Calu3 (cell line): ENCODE data around the gene AGAP3. TPM values are rescaled to one million over a fixed set of nuclear protein-coding genes. Genes with fewer than 3 reads are reported as not detected.

Source experiments
- BruUV-seq: library from RNA; stranded (reverse); fragments of 400-500 nt; replicated peaks from 2 replicates; lab custom pipeline; 2021; lab: Mats Ljungman, UMichigan
- CTCF ChIA-PET: fragments of 300-600 bp; sonication (Branson Sonifier 250); formaldehyde crosslinking; loops from one replicate; lab custom pipeline; 2022; ENCODE audit warnings: antibody characterized with exemption; lab: Charles Lee
- DNase-seq: peaks from one replicate; pipeline ENCODE4 v3.0.0; 2022
- H3K27ac Mint-ChIP-seq: one replicate; pipeline ENCODE4 v1.8.0; 2022; ENCODE audit warnings: mixed read lengths; ENCODE audit not compliant: unreplicated experiment
- H3K27me3 Mint-ChIP-seq: one replicate; pipeline ENCODE4 v1.8.0; 2022; ENCODE audit warnings: mixed read lengths; ENCODE audit not compliant: unreplicated experiment
- H3K36me3 Mint-ChIP-seq: one replicate; pipeline ENCODE4 v1.8.0; 2022; ENCODE audit warnings: mild to moderate bottlenecking, moderate library complexity, mixed read lengths; ENCODE audit not compliant: insufficient read depth, unreplicated experiment
- H3K4me1 Mint-ChIP-seq: one replicate; pipeline ENCODE4 v1.8.0; 2022; ENCODE audit warnings: mild to moderate bottlenecking, low read depth, mixed read lengths; ENCODE audit not compliant: unreplicated experiment
- H3K4me3 Mint-ChIP-seq: one replicate; pipeline ENCODE4 v1.8.0; 2022; ENCODE audit warnings: mild to moderate bottlenecking, low read depth, moderate library complexity, mixed read lengths; ENCODE audit not compliant: unreplicated experiment
- H3K9me3 Mint-ChIP-seq: one replicate; pipeline ENCODE4 v1.8.0; 2022; ENCODE audit warnings: low read depth, mixed read lengths; ENCODE audit not compliant: unreplicated experiment
- CTCF ChIP-seq: fragments of 200-600 bp; IDR thresholded peaks from one replicate; pipeline ENCODE4 v1.8.0; 2022; ENCODE audit warnings: antibody characterized with exemption; ENCODE audit not compliant: unreplicated experiment
- intact Hi-C: fragments of 100-400 bp; cut with micrococcal nuclease; formaldehyde crosslinking; loops from one replicate; pipeline ENCODE4 v1.10.0; 2022; ENCODE audit not compliant: unreplicated experiment
- total RNA-seq: library from RNA; stranded (reverse); gene quantifications from 2 replicates; pipeline ENCODE4 v1.2.3, GENCODE V29; 2022

Gene AGAP3
- total RNA-seq, 1 experiment from 2014 or later: 73.4 TPM

- H3K4me1 Mint-ChIP-seq: peaks cover 33% of the 10 kb centered on the region
- TF ChIP-seq CTCF: no peak
- peak within 1 kb of the TSS; percentile 94 for H3K4me3 Mint-ChIP-seq
- CTCF ChIA-PET: interaction anchor here (2.0 kb wide), 1 partner anchor 29 kb away, joined by 13 read pairs; the partner anchor contains the start of gene ABCB8
- peaks cover 63% of the 10 kb centered on the region for H3K36me3 Mint-ChIP-seq
- no peaks in the 10 kb centered on the region for H3K27me3 Mint-ChIP-seq
- no TSS peak for BruUV-seq
- no peaks in the 10 kb centered on the region for H3K9me3 Mint-ChIP-seq
- no peak for DNase-seq
- intact Hi-C loops: no loop called here
- H3K27ac Mint-ChIP-seq: peak within 1 kb of the TSS; percentile 67
These were observed 28.7 kb upstream of the AGAP3 start, which contains the start of gene CDK5 for GRCh38 chr7:151057506-151057988. TSS of gene CDK5 (minus strand) at chr7:151057897. CDS start at chr7:151057848, 49 bp downstream.

- H3K27me3 Mint-ChIP-seq: no peaks in the 10 kb centered on the region
- DNase-seq: peak; percentile 96
- intact Hi-C loops: loop anchor here (1.0 kb wide), 1 partner anchor 30 kb away; the partner anchor contains the start of gene ABCB8
- H3K36me3 Mint-ChIP-seq: peaks cover 70% of the 10 kb centered on the region
- peak overlapping the region; percentile 94 for H3K4me3 Mint-ChIP-seq
- peaks cover 33% of the 10 kb centered on the region for H3K4me1 Mint-ChIP-seq
- no peaks in the 10 kb centered on the region for H3K9me3 Mint-ChIP-seq
- TSS peak; percentile 55 for BruUV-seq
- no peak for TF ChIP-seq CTCF
- CTCF ChIA-PET: interaction anchor here (1.2 to 2.0 kb wide), 2 partner anchors 8 to 30 kb away, joined by 3 to 13 read pairs; partner anchors contain the start of gene ABCB8
- H3K27ac Mint-ChIP-seq: peak overlapping the region; percentile 67
These were observed 28.1 kb upstream of the AGAP3 start for GRCh38 chr7:151057989-151058780.

GRCh38 chr7:151058781-151059366 lies 27.4 kb upstream of the AGAP3 start:
- no peak for TF ChIP-seq CTCF
- H3K4me3 Mint-ChIP-seq: peak overlapping the region; percentile 94
- no TSS peak for BruUV-seq
- no peak for DNase-seq
- peak overlapping the region; percentile 67 for H3K27ac Mint-ChIP-seq
- CTCF ChIA-PET: interaction anchor here (1.2 to 2.0 kb wide), 2 partner anchors 8 to 31 kb away, joined by 3 to 13 read pairs; partner anchors contain the start of gene ABCB8
- intact Hi-C loops: loop anchor here (1.0 kb wide), 1 partner anchor 31 kb away; the partner anchor contains the start of gene ABCB8
- no peaks in the 10 kb centered on the region for H3K9me3 Mint-ChIP-seq
- no peaks in the 10 kb centered on the region for H3K27me3 Mint-ChIP-seq
- peaks cover 33% of the 10 kb centered on the region for H3K4me1 Mint-ChIP-seq
- peaks cover 72% of the 10 kb centered on the region for H3K36me3 Mint-ChIP-seq

GRCh38 chr7:151059367-151060112 lies 26.7 kb upstream of the AGAP3 start, which contains the start of gene SLC4A2:
TSS of gene SLC4A2 (plus strand) at chr7:151059589. CDS start at chr7:151061988, 2,399 bp downstream.
- no peaks in the 10 kb centered on the region for H3K9me3 Mint-ChIP-seq
- H3K4me1 Mint-ChIP-seq: peaks cover 33% of the 10 kb centered on the region
- peak; percentile 85 for TF ChIP-seq CTCF
- CTCF ChIA-PET: interaction anchor here (1.2 kb wide), 2 partner anchors 9 to 32 kb away, joined by 3 read pairs; no protein-coding TSS in a partner anchor
- peak within 1 kb of the TSS; percentile 94 for H3K4me3 Mint-ChIP-seq
- intact Hi-C loops: no loop called here
- peak within 1 kb of the TSS; percentile 67 for H3K27ac Mint-ChIP-seq
- H3K27me3 Mint-ChIP-seq: no peaks in the 10 kb centered on the region
- no TSS peak for BruUV-seq
- peak; percentile 89 for DNase-seq
- peaks cover 74% of the 10 kb centered on the region for H3K36me3 Mint-ChIP-seq
